Ishikawa (cell line): ENCODE measurements around the gene TBKBP1.

ENCODE experiments used
- CEBPB ChIP-seq: IDR thresholded peaks from 2 replicates; pipeline ENCODE4 v1.6.1; 2012
- EGR1 ChIP-seq: IDR thresholded peaks from 2 replicates; pipeline ENCODE4 v1.6.1; 2012
- MAX ChIP-seq: IDR thresholded peaks from 2 replicates; pipeline ENCODE4 v1.6.1; 2012
- NFIC ChIP-seq: IDR thresholded peaks from 2 replicates; pipeline ENCODE4 v1.6.1; 2012
- RAD21 ChIP-seq: IDR thresholded peaks from 2 replicates; pipeline ENCODE4 v1.6.1; 2012; ENCODE audit warnings: low read depth
- REST ChIP-seq: IDR thresholded peaks from 2 replicates; pipeline ENCODE4 v1.6.1; 2012; ENCODE audit warnings: low read depth, mild to moderate bottlenecking
- TCF12 ChIP-seq: IDR thresholded peaks from 2 replicates; pipeline ENCODE4 v1.6.1; 2012; ENCODE audit warnings: low read depth
- TF ChIP-seq, protein P1 (sequence below): IDR thresholded peaks from 2 replicates; pipeline ENCODE4 v1.6.1; 2012

DNA sequence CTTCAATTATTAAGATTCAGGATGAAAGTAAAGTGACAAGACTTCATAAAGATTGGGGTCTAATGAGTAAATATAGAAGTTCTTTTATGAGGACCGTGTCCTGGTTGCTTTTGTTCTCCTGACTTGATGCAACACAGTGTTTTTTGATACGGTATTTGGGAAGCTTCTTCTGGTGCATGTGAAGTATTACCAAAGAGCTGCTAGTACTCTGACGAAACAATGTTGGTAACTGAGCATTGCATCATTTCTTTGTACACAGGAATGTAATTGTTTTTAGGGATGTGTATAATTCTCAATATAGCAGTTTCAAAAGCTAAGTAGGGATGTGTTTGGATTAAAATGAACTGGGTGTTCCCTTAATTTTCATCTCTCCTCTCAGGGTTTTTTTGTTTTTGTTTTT, 28.3 kb upstream of the TBKBP1 start:
- TF ChIP-seq MAX: no peak
- TF ChIP-seq, protein P1, sequence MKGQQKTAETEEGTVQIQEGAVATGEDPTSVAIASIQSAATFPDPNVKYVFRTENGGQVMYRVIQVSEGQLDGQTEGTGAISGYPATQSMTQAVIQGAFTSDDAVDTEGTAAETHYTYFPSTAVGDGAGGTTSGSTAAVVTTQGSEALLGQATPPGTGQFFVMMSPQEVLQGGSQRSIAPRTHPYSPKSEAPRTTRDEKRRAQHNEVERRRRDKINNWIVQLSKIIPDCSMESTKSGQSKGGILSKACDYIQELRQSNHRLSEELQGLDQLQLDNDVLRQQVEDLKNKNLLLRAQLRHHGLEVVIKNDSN: no peak
- TF ChIP-seq RAD21: no peak
- TF ChIP-seq NFIC: no peak
- no peak for TF ChIP-seq REST
- no peak for TF ChIP-seq EGR1
- no peak for TF ChIP-seq TCF12
- TF ChIP-seq CEBPB: no peak
